ENCODE measurements around the gene SGO1.

DNA sequence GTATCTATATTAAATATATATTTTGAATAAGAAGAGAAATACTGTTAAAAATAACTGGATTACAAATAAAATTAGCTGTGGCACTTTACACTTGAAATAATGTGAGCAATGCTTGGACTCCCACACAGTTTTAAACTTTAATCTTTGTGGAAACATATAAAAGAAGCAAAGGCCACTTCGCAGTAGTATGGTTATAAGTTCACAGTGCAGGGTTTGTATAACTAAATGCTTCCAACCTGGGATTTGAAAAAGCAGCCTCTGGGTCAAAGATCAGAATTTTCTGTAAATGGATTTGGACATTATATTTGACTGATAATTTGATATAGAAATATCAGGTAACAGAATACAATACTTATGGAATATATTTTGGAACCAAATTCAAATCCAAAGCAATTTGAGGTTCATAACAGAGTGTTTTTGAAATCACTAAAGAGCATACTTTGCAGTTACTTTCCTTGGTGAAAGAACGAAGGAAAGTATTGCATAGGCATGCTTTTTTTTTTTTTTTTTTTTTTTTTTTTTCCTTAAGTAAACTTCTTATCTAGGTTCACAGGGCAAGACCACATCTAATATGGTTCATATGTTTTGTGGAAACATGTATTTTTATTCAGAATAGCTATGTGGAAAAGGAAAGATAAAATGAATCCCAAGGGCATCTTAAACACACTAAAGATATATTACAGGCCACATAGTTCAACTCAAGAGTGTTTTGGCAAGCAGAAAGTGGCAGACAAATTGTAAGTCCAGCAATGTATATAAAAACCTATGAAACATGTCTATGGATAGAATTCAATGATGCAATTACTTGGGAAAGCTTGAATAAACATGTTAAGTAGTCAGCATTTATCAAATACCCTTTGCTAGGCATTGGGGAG, 47.1 kb upstream of the SGO1 start:
- TF ChIP-seq, protein P1, sequence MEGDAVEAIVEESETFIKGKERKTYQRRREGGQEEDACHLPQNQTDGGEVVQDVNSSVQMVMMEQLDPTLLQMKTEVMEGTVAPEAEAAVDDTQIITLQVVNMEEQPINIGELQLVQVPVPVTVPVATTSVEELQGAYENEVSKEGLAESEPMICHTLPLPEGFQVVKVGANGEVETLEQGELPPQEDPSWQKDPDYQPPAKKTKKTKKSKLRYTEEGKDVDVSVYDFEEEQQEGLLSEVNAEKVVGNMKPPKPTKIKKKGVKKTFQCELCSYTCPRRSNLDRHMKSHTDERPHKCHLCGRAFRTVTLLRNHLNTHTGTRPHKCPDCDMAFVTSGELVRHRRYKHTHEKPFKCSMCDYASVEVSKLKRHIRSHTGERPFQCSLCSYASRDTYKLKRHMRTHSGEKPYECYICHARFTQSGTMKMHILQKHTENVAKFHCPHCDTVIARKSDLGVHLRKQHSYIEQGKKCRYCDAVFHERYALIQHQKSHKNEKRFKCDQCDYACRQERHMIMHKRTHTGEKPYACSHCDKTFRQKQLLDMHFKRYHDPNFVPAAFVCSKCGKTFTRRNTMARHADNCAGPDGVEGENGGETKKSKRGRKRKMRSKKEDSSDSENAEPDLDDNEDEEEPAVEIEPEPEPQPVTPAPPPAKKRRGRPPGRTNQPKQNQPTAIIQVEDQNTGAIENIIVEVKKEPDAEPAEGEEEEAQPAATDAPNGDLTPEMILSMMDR (IDR thresholded peaks at IDR 0.05 in 8 of 11, conservative IDR thresholded peaks at IDR 0.05 in 3 of 11), result no peak
- no peak for TF ChIP-seq POLR2A (IDR thresholded peaks at IDR 0.05)
